SK-N-SH treated with all-trans-retinoic acid at 6 μM for 48 hours (cell line): ENCODE measurements around the gene FETUB.
"Not testable (repeated sequence)": the region's sequence is repeated elsewhere in the genome, so short reads cannot be mapped to it uniquely, and the experiment has no call there.

Experiments
- ATAC-seq: fragments of 200-7000 bp; cut with Tn5 transposase; 3 replicates; pipeline ENCODE4 v1.9.1; 2020; ENCODE audit warnings: mild to moderate bottlenecking, moderate library complexity
- BACH2 ChIP-seq: fragments of 250-450 bp; sonication (Bioruptor Pico); IDR thresholded peaks from 2 replicates; pipeline ENCODE4 v1.9.0; 2021; ENCODE audit warnings: mild to moderate bottlenecking, borderline replicate concordance
- ESRRG ChIP-seq: fragments of 250-450 bp; sonication (Bioruptor Pico); IDR thresholded peaks from 2 replicates; pipeline ENCODE4 v1.6.1; 2021; ENCODE audit warnings: mild to moderate bottlenecking
- GLIS3 ChIP-seq: fragments of 250-450 bp; sonication (Bioruptor Pico); IDR thresholded peaks from 2 replicates; pipeline ENCODE4 v1.5.0; 2020; ENCODE audit warnings: mild to moderate bottlenecking, moderate library complexity
- ISL1 ChIP-seq: fragments of 250-450 bp; sonication (Bioruptor Pico); IDR thresholded peaks from 2 replicates; pipeline ENCODE4 v2.1.2; 2022; ENCODE audit warnings: mild to moderate bottlenecking, moderate library complexity
- OSR1 ChIP-seq: fragments of 250-450 bp; sonication (Bioruptor Pico); IDR thresholded peaks from 2 replicates; pipeline ENCODE4 v1.8.0; 2022; ENCODE audit warnings: moderate library complexity, mild to moderate bottlenecking, inconsistent platforms
- PPARA ChIP-seq: fragments of 250-450 bp; sonication (Bioruptor Pico); IDR thresholded peaks from 2 replicates; pipeline ENCODE4 v1.5.0; 2020; ENCODE audit warnings: mild to moderate bottlenecking, borderline replicate concordance
- RARB ChIP-seq: fragments of 250-450 bp; sonication (Bioruptor Pico); IDR thresholded peaks from 2 replicates; pipeline ENCODE4 v1.8.0; 2021; ENCODE audit warnings: mild to moderate bottlenecking, moderate library complexity
- SNAI2 ChIP-seq: fragments of 250-450 bp; sonication (Bioruptor Pico); IDR thresholded peaks from 2 replicates; pipeline ENCODE4 v1.5.0; 2020; ENCODE audit warnings: mild to moderate bottlenecking, moderate library complexity
- TCF4 ChIP-seq: fragments of 250-450 bp; sonication (Bioruptor Pico); IDR thresholded peaks from 2 replicates; pipeline ENCODE4 v1.8.0; 2021; ENCODE audit warnings: mild to moderate bottlenecking, moderate library complexity, borderline replicate concordance
- ZC3H10 ChIP-seq: fragments of 250-450 bp; sonication (Bioruptor Pico); IDR thresholded peaks from 2 replicates; pipeline ENCODE4 v1.5.1; 2021; ENCODE audit warnings: mild to moderate bottlenecking, moderate library complexity
- ZFP3 ChIP-seq: fragments of 250-450 bp; sonication (Bioruptor Pico); IDR thresholded peaks from 2 replicates; pipeline ENCODE4 v1.5.0; 2020; ENCODE audit warnings: mild to moderate bottlenecking, moderate library complexity
- ZFP30 ChIP-seq: fragments of 450-650 bp; formaldehyde crosslinking; IDR thresholded peaks from 2 replicates; pipeline ENCODE4 v1.5.0; 2022; ENCODE audit warnings: mild to moderate bottlenecking, moderate library complexity
- ZNF565 ChIP-seq: fragments of 450-650 bp; formaldehyde crosslinking; conservative IDR thresholded peaks from 2 replicates; pipeline ENCODE4 v1.5.0; 2020; ENCODE audit warnings: low read depth, mild to moderate bottlenecking, moderate library complexity
- ZNF70 ChIP-seq: fragments of 450-650 bp; formaldehyde crosslinking; IDR thresholded peaks from 2 replicates; pipeline ENCODE4 v1.5.0; 2020; ENCODE audit warnings: mild to moderate bottlenecking, moderate library complexity
- ZNF8 ChIP-seq: fragments of 450-650 bp; formaldehyde crosslinking; IDR thresholded peaks from 2 replicates; pipeline ENCODE4 v1.5.0; 2020; ENCODE audit warnings: mild to moderate bottlenecking, moderate library complexity
- TF ChIP-seq, protein P1 (sequence below): fragments of 250-450 bp; sonication (Bioruptor Pico); IDR thresholded peaks from 2 replicates; pipeline ENCODE4 v1.5.1; 2021; ENCODE audit warnings: mild to moderate bottlenecking, moderate library complexity
- TF ChIP-seq, protein P2 (sequence below): fragments of 250-450 bp; sonication (Bioruptor Pico); IDR thresholded peaks from 2 replicates; pipeline ENCODE4 v1.8.0; 2020; ENCODE audit warnings: mild to moderate bottlenecking, moderate library complexity, borderline replicate concordance
- TF ChIP-seq, protein P3 (sequence below): fragments of 250-450 bp; sonication (Bioruptor Pico); IDR thresholded peaks from 2 replicates; pipeline ENCODE4 v1.5.1; 2020; ENCODE audit warnings: low read depth, mild to moderate bottlenecking, moderate library complexity
- TF ChIP-seq, protein P4 (sequence below): fragments of 250-450 bp; sonication (Bioruptor Pico); IDR thresholded peaks from 2 replicates; pipeline ENCODE4 v1.5.0; 2020; ENCODE audit warnings: mild to moderate bottlenecking, moderate library complexity

Gene FETUB

DNA sequence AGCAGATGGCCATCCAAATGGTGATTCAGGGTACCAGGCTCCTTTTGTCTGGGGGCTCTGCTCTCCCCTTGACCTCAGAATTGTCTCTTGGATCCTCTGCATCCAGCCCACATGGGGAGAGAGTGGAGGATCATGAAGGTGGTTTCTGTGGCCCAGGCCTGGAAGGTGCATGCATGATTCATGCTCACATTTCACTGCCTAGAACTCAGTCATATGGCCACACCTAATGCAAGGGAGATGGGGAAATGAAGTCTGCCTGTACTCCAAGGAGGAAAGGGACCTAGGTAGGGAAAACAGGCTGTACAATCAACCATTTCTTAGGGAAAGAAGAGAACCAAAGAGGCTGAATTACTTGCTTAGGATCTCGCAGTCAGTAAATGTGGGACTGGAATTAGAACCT, 40.7 kb downstream of the FETUB start:
- TF ChIP-seq BACH2 (CRISPR knock-in tag) = no peak
- TF ChIP-seq, protein P1, sequence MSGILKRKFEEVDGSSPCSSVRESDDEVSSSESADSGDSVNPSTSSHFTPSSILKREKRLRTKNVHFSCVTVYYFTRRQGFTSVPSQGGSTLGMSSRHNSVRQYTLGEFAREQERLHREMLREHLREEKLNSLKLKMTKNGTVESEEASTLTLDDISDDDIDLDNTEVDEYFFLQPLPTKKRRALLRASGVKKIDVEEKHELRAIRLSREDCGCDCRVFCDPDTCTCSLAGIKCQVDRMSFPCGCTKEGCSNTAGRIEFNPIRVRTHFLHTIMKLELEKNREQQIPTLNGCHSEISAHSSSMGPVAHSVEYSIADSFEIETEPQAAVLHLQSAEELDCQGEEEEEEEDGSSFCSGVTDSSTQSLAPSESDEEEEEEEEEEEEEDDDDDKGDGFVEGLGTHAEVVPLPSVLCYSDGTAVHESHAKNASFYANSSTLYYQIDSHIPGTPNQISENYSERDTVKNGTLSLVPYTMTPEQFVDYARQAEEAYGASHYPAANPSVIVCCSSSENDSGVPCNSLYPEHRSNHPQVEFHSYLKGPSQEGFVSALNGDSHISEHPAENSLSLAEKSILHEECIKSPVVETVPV (CRISPR knock-in tag) = no peak
- no peak for TF ChIP-seq ZNF8 (CRISPR knock-in tag)
- no peak for TF ChIP-seq RARB (CRISPR knock-in tag)
- TF ChIP-seq OSR1 (CRISPR knock-in tag) = no peak
- no peak for TF ChIP-seq ZFP30
- TF ChIP-seq, protein P2, sequence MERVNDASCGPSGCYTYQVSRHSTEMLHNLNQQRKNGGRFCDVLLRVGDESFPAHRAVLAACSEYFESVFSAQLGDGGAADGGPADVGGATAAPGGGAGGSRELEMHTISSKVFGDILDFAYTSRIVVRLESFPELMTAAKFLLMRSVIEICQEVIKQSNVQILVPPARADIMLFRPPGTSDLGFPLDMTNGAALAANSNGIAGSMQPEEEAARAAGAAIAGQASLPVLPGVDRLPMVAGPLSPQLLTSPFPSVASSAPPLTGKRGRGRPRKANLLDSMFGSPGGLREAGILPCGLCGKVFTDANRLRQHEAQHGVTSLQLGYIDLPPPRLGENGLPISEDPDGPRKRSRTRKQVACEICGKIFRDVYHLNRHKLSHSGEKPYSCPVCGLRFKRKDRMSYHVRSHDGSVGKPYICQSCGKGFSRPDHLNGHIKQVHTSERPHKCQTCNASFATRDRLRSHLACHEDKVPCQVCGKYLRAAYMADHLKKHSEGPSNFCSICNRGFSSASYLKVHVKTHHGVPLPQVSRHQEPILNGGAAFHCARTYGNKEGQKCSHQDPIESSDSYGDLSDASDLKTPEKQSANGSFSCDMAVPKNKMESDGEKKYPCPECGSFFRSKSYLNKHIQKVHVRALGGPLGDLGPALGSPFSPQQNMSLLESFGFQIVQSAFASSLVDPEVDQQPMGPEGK (CRISPR knock-in tag) = no peak
- no peak for TF ChIP-seq ZFP3 (CRISPR knock-in tag)
- TF ChIP-seq ISL1 (CRISPR knock-in tag) = no peak
- TF ChIP-seq, protein P3, sequence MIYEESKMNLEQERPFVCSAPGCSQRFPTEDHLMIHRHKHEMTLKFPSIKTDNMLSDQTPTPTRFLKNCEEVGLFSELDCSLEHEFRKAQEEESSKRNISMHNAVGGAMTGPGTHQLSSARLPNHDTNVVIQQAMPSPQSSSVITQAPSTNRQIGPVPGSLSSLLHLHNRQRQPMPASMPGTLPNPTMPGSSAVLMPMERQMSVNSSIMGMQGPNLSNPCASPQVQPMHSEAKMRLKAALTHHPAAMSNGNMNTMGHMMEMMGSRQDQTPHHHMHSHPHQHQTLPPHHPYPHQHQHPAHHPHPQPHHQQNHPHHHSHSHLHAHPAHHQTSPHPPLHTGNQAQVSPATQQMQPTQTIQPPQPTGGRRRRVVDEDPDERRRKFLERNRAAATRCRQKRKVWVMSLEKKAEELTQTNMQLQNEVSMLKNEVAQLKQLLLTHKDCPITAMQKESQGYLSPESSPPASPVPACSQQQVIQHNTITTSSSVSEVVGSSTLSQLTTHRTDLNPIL (CRISPR knock-in tag) = no peak
- no peak for TF ChIP-seq SNAI2 (CRISPR knock-in tag)
- no peak for ATAC-seq

DNA sequence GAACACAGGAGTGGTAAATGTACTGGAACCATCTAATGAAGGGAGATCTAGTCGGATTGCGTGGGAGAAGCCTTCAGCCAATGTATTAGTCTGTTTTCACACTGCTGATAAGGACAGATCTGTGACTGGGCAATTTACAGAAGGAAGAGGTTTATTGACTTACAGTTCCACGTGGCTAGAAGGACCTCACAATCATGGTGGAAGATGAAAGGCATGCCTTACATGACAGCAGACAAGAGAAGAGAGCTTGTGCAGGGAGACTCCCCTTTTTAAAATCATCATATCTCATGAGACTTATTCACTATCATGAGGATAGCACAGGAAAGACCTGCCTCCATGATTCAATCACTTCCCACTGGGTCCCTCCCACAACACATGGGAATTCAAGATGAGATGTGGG, 42.6 kb downstream of the FETUB start:
- no peak for ATAC-seq
- TF ChIP-seq ZNF565 (no peak), RARB (CRISPR knock-in tag) (no peak), ZNF8 (CRISPR knock-in tag) (no peak), OSR1 (CRISPR knock-in tag) (no peak), GLIS3 (CRISPR knock-in tag) (no peak), ISL1 (CRISPR knock-in tag) (no peak), TCF4 (CRISPR knock-in tag) (no peak), ZNF70 (no peak), PPARA (CRISPR knock-in tag) (no peak), ZC3H10 (CRISPR knock-in tag) (no peak), ESRRG (no peak), ZFP3 (CRISPR knock-in tag) (no peak)
- TF ChIP-seq, protein P4, sequence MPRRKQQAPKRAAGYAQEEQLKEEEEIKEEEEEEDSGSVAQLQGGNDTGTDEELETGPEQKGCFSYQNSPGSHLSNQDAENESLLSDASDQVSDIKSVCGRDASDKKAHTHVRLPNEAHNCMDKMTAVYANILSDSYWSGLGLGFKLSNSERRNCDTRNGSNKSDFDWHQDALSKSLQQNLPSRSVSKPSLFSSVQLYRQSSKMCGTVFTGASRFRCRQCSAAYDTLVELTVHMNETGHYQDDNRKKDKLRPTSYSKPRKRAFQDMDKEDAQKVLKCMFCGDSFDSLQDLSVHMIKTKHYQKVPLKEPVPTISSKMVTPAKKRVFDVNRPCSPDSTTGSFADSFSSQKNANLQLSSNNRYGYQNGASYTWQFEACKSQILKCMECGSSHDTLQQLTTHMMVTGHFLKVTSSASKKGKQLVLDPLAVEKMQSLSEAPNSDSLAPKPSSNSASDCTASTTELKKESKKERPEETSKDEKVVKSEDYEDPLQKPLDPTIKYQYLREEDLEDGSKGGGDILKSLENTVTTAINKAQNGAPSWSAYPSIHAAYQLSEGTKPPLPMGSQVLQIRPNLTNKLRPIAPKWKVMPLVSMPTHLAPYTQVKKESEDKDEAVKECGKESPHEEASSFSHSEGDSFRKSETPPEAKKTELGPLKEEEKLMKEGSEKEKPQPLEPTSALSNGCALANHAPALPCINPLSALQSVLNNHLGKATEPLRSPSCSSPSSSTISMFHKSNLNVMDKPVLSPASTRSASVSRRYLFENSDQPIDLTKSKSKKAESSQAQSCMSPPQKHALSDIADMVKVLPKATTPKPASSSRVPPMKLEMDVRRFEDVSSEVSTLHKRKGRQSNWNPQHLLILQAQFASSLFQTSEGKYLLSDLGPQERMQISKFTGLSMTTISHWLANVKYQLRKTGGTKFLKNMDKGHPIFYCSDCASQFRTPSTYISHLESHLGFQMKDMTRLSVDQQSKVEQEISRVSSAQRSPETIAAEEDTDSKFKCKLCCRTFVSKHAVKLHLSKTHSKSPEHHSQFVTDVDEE = no peak
- TF ChIP-seq, protein P3 (CRISPR knock-in tag) = no peak
- TF ChIP-seq, protein P2 (CRISPR knock-in tag) = no peak

GRCh38 chr3:186683979-186684378, 43.8 kb downstream of the FETUB start:
- ATAC-seq = no peak
- TF ChIP-seq ZC3H10 (CRISPR knock-in tag) = no peak
- TF ChIP-seq, all 23 proteins: peak for 0

DNA sequence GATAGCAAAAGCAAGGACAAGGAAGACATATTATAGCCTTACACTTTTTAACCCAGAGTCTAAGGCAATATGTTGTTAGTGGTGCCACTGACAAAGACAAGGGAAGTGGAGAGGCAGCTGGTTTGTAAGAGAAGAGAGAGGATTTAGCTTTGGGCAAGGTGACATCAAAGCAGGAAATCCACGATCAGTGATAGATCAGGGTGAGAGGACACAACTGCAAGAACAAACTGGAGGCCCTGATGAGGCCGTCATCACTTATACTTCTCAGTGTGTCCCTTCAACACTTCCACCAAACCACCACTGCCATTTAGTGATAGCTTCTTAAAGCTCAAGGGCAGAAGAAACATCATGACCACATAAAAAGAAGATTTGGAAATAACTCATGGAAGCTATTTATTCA, 46.3 kb downstream of the FETUB start:
- ATAC-seq = not testable (repeated sequence)
